Parathyroid adenoma (tissue), 2 donors: ENCODE results near the gene KIFC1.

Source experiments
- H2AFZ ChIP-seq: fragments of 300-600 bp; sonication (generic); one replicate; pipeline ENCODE4 v1.7.0; 2017; ENCODE audit warnings: antibody characterized with exemption, mild to moderate bottlenecking
- H3K27ac ChIP-seq: fragments of 300-600 bp; sonication (generic); one replicate; pipeline ENCODE4 v1.7.0; 2017
- H3K27me3 ChIP-seq: fragments of 300-600 bp; sonication (generic); one replicate; pipeline ENCODE4 v1.7.0; 2017; ENCODE audit warnings: low read length; ENCODE audit not compliant: control insufficient read depth, insufficient read depth
- H3K36me3 ChIP-seq: fragments of 300-600 bp; sonication (generic); one replicate; pipeline ENCODE4 v1.7.0; 2017; ENCODE audit warnings: low read length; ENCODE audit not compliant: control insufficient read depth, insufficient read depth
- H3K4me1 ChIP-seq: fragments of 300-600 bp; sonication (generic); one replicate; pipeline ENCODE4 v1.7.0; 2017; ENCODE audit warnings: control low read depth
- H3K4me2 ChIP-seq: fragments of 300-600 bp; sonication (generic); one replicate; pipeline ENCODE4 v1.7.0; 2017; ENCODE audit warnings: low read length
- H3K4me3 ChIP-seq: fragments of 300-600 bp; sonication (generic); one replicate; pipeline ENCODE4 v1.7.0; 2017; ENCODE audit warnings: low read depth, low read length
- H3K79me2 ChIP-seq: fragments of 300-600 bp; sonication (generic); one replicate; pipeline ENCODE4 v1.7.0; 2017; ENCODE audit warnings: control low read depth
- H3K9ac ChIP-seq: fragments of 300-600 bp; sonication (generic); one replicate; pipeline ENCODE4 v1.7.0; 2017; ENCODE audit warnings: mild to moderate bottlenecking
- H3K9me3 ChIP-seq: fragments of 300-600 bp; sonication (generic); one replicate; pipeline ENCODE4 v1.7.0; 2017; ENCODE audit warnings: low read length; ENCODE audit not compliant: control insufficient read depth
- TF ChIP-seq, protein P1 (sequence below): fragments of 300-600 bp; sonication (generic); IDR thresholded peaks from one replicate; pipeline ENCODE4 v1.7.0; 2017; ENCODE audit warnings: antibody characterized with exemption, mild to moderate bottlenecking
- donor health status: primary hyperparathyroidism.

Gene KIFC1

DNA sequence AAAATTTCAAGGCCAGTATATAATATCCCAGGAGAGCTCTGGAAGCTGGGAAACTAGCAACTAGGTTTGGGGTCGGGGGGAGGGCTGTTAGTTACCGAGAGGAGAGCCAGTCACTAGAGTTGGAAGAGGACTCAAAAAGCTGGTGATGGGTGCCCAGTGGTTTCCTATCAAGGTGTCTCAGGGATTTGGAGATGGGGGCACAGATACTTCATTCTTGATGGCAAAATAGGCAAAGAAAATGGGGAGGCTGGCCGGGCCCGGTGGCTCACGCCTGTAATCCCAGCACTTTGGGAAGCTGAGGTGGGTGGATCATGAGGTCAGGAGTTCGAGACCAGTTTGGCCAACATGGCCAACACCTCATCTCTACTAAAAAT lies 20.0 kb downstream of the KIFC1 start:
- Histone ChIP-seq H3K4me3 (peak overlapping the region; percentile 87), H3K4me1 (peaks cover 11% of the 10 kb centered on the region), H3K9ac (peak overlapping the region; percentile 98), H3K9me3 (no peaks in the 10 kb centered on the region), H3K27ac (peak overlapping the region; percentile 97), H3K36me3 (no peaks in the 10 kb centered on the region), H3K27me3 (no peaks in the 10 kb centered on the region), H2AFZ (no peak overlapping the region), H3K4me2 (peak overlapping the region; percentile 94), H3K79me2 (peaks cover 11% of the 10 kb centered on the region)
- TF ChIP-seq, protein P1, sequence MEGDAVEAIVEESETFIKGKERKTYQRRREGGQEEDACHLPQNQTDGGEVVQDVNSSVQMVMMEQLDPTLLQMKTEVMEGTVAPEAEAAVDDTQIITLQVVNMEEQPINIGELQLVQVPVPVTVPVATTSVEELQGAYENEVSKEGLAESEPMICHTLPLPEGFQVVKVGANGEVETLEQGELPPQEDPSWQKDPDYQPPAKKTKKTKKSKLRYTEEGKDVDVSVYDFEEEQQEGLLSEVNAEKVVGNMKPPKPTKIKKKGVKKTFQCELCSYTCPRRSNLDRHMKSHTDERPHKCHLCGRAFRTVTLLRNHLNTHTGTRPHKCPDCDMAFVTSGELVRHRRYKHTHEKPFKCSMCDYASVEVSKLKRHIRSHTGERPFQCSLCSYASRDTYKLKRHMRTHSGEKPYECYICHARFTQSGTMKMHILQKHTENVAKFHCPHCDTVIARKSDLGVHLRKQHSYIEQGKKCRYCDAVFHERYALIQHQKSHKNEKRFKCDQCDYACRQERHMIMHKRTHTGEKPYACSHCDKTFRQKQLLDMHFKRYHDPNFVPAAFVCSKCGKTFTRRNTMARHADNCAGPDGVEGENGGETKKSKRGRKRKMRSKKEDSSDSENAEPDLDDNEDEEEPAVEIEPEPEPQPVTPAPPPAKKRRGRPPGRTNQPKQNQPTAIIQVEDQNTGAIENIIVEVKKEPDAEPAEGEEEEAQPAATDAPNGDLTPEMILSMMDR = no peak

GRCh38 chr6:33412140-33413009 lies 20.8 kb downstream of the KIFC1 start:
- no peaks in the 10 kb centered on the region for H3K27me3 ChIP-seq
- H3K4me2 ChIP-seq = no peak overlapping the region
- H3K27ac ChIP-seq = peak overlapping the region; percentile 97
- H3K4me3 ChIP-seq = no peak overlapping the region
- H3K36me3 ChIP-seq = no peaks in the 10 kb centered on the region
- H3K9me3 ChIP-seq = no peaks in the 10 kb centered on the region
- TF ChIP-seq, protein P1 = no peak
- H3K4me1 ChIP-seq = peaks cover 11% of the 10 kb centered on the region
- no peak overlapping the region for H3K9ac ChIP-seq
- no peak overlapping the region for H2AFZ ChIP-seq
- H3K79me2 ChIP-seq = peaks cover 11% of the 10 kb centered on the region

- Histone ChIP-seq H3K27me3 (no peaks in the 10 kb centered on the region), H2AFZ (no peak overlapping the region), H3K4me2 (no peak overlapping the region), H3K79me2 (peaks cover 11% of the 10 kb centered on the region), H3K9me3 (no peaks in the 10 kb centered on the region), H3K27ac (no peak overlapping the region), H3K9ac (no peak overlapping the region), H3K4me1 (peaks cover 13% of the 10 kb centered on the region), H3K36me3 (no peaks in the 10 kb centered on the region), H3K4me3 (no peak overlapping the region)
- TF ChIP-seq, protein P1 = no peak
Measured at GRCh38 chr6:33413241-33414120, 21.9 kb downstream of the KIFC1 start.

DNA sequence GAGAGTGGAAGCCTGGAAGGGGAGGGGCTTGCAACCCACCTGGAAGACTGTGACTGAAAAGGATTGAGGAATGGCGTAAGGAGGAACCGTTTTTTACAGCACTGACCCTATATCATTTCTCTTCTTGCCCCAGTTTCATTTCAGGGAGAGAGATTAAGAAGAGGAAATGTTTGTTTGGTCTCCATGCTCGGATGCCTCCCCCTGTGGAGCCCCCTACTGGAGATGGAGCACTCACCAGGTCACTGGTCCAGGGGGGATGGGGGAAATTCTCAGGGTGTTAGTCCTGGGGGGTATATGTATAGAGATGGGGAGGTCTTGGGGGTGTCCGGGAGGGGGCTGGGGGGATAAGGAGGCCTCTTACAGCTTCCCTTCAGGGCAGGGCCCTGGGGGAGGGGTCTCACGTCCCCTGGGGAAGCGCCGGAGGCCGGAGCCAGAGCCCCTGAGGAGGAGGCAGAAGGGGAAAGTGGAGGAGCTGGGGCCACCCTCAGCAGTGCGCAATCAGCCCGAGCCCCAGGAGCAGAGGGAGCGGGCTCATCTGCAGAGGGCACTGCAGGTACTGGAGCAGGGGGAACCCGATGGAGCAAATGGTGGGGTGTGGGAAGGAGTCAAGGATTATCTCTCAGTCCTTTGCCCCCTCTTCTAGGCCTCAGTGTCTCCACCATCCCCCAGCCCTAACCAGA lies 23.1 kb downstream of the KIFC1 start:
- no peak overlapping the region for H3K4me3 ChIP-seq
- no peaks in the 10 kb centered on the region for H3K9me3 ChIP-seq
- TF ChIP-seq, protein P1 = no peak
- H3K4me1 ChIP-seq = peaks cover 25% of the 10 kb centered on the region
- no peak overlapping the region for H3K27ac ChIP-seq
- no peak overlapping the region for H3K4me2 ChIP-seq
- no peaks in the 10 kb centered on the region for H3K36me3 ChIP-seq
- H2AFZ ChIP-seq = no peak overlapping the region
- no peaks in the 10 kb centered on the region for H3K27me3 ChIP-seq
- H3K79me2 ChIP-seq = peaks cover 20% of the 10 kb centered on the region
- no peak overlapping the region for H3K9ac ChIP-seq
